Liver (tissue), 9 donors: ENCODE data around the gene FDX1. TPM values are rescaled to one million over a fixed set of nuclear protein-coding genes. Genes with fewer than 3 reads are reported as not detected.

ENCODE experiments used
- DNase-seq: peaks from one replicate; pipeline ENCODE4 v3.0.0-alpha.2; 2017; ENCODE audit warnings: low spot score
- H3K27ac ChIP-seq, 2 donors: one replicate each; pipeline ENCODE4 v1.7.0; 2013; ENCODE audit warnings: inconsistent platforms in 2 of 2, low read length in 2 of 2, control low read depth in 1 of 2, low read depth in 1 of 2, mild to moderate bottlenecking in 1 of 2
- H3K27me3 ChIP-seq, 4 donors: one replicate each; pipeline versions ENCODE4 v1.6.1 to v1.7.0; 2013; ENCODE audit warnings: low read length in 3 of 4, inconsistent platforms in 1 of 4, mild to moderate bottlenecking in 1 of 4, moderate library complexity in 1 of 4; ENCODE audit not compliant: control insufficient read depth in 4 of 4, insufficient read depth in 4 of 4
- H3K36me3 ChIP-seq, 4 donors: one replicate each; pipeline versions ENCODE4 v1.6.1 to v1.7.0; 2013; ENCODE audit warnings: low read length in 3 of 4, mild to moderate bottlenecking in 3 of 4, low read depth in 1 of 4, moderate library complexity in 1 of 4; ENCODE audit not compliant: control insufficient read depth in 4 of 4, insufficient read depth in 3 of 4
- H3K4me1 ChIP-seq, 4 donors: one replicate each; pipeline versions ENCODE4 v1.6.1 to v1.7.0; 2013; ENCODE audit warnings: low read length in 3 of 4, mild to moderate bottlenecking in 3 of 4, moderate library complexity in 1 of 4; ENCODE audit not compliant: control insufficient read depth in 4 of 4, insufficient read depth in 4 of 4
- H3K4me3 ChIP-seq, 3 donors: one replicate each; pipeline versions ENCODE4 v1.6.1 to v1.7.0; 2013; ENCODE audit warnings: low read length in 3 of 3, control low read depth in 1 of 3, low read depth in 1 of 3, mild to moderate bottlenecking in 1 of 3
- H3K9ac ChIP-seq, 2 donors: one replicate each; pipeline ENCODE4 v1.7.0; 2013; ENCODE audit warnings: low read length in 2 of 2, mild to moderate bottlenecking in 2 of 2, moderate library complexity in 2 of 2, control low read depth in 1 of 2, low read depth in 1 of 2
- H3K9me3 ChIP-seq, 4 donors: one replicate each; pipeline versions ENCODE4 v1.6.1 to v1.7.0; 2013; ENCODE audit warnings: low read length in 3 of 4; ENCODE audit not compliant: control insufficient read depth in 4 of 4
- ATF3 ChIP-seq: IDR thresholded peaks from 2 replicates; pipeline ENCODE4 v1.6.1; 2016; ENCODE audit warnings: antibody characterized with exemption
- CTCF ChIP-seq: fragments of 150-350 bp; IDR thresholded peaks from 2 replicates; pipeline ENCODE4 v1.5.1; 2017; ENCODE audit warnings: improper control_type of control experiment, low read depth, low read length; ENCODE audit not compliant: missing input control
- EGR1 ChIP-seq, 2 donors: IDR thresholded peaks; 2 replicates each; pipeline ENCODE4 v1.6.1; 2016 to 2018; ENCODE audit warnings: antibody characterized with exemption in 2 of 2, low read depth in 2 of 2
- FOXA1 ChIP-seq: IDR thresholded peaks from 2 replicates; pipeline ENCODE4 v1.6.1; 2016; ENCODE audit warnings: antibody characterized with exemption
- FOXA2 ChIP-seq: IDR thresholded peaks from 2 replicates; pipeline ENCODE4 v1.6.1; 2016; ENCODE audit warnings: antibody characterized with exemption
- GABPA ChIP-seq, 2 donors: IDR thresholded peaks in 1 of 2; conservative IDR thresholded peaks in 1 of 2; 2 replicates each; pipeline ENCODE4 v1.6.1; 2016; ENCODE audit warnings: antibody characterized with exemption in 2 of 2, mild to moderate bottlenecking in 1 of 2, moderate library complexity in 1 of 2
- HNF4A ChIP-seq, 2 donors: conservative IDR thresholded peaks; 2 replicates each; pipeline ENCODE4 v1.6.1; 2016; ENCODE audit warnings: antibody characterized with exemption in 2 of 2, mild to moderate bottlenecking in 2 of 2
- HNF4G ChIP-seq: IDR thresholded peaks from 2 replicates; pipeline ENCODE4 v1.6.1; 2016; ENCODE audit warnings: antibody characterized with exemption
- JUND ChIP-seq, 2 donors: IDR thresholded peaks; 2 replicates each; pipeline ENCODE4 v1.6.1; 2016; ENCODE audit warnings: antibody characterized with exemption in 2 of 2
- MAX ChIP-seq: IDR thresholded peaks from 2 replicates; pipeline ENCODE4 v1.6.1; 2016; ENCODE audit warnings: antibody characterized with exemption
- NR2F2 ChIP-seq: IDR thresholded peaks from 2 replicates; pipeline ENCODE4 v1.6.1; 2016; ENCODE audit warnings: antibody characterized with exemption
- RAD21 ChIP-seq, 2 donors: IDR thresholded peaks; 2 replicates each; pipeline ENCODE4 v1.6.1; 2016; ENCODE audit warnings: antibody characterized with exemption in 2 of 2, mild to moderate bottlenecking in 2 of 2
- REST ChIP-seq: IDR thresholded peaks from 2 replicates; pipeline ENCODE4 v1.6.1; 2016; ENCODE audit warnings: antibody characterized with exemption, mild to moderate bottlenecking
- RXRA ChIP-seq, 2 donors: IDR thresholded peaks; 2 replicates each; pipeline ENCODE4 v1.6.1; 2017 to 2018; ENCODE audit warnings: antibody characterized with exemption in 2 of 2, mild to moderate bottlenecking in 1 of 2
- SP1 ChIP-seq: IDR thresholded peaks from 2 replicates; pipeline ENCODE4 v1.6.1; 2018; ENCODE audit warnings: antibody characterized with exemption, mild to moderate bottlenecking
- TAF1 ChIP-seq: conservative IDR thresholded peaks from 2 replicates; pipeline ENCODE4 v1.6.1; 2016; ENCODE audit warnings: antibody characterized with exemption, mild to moderate bottlenecking
- YY1 ChIP-seq: IDR thresholded peaks from 2 replicates; pipeline ENCODE4 v1.6.1; 2016; ENCODE audit warnings: antibody characterized with exemption, mild to moderate bottlenecking
- ZBTB33 ChIP-seq: IDR thresholded peaks from 2 replicates; pipeline ENCODE4 v1.6.1; 2016; ENCODE audit warnings: antibody characterized with exemption
- WGBS: extraction: QIAGEN DNeasy Blood & Tissue Kit; methylation state at CpG from one replicate; pipeline ENCODE4 v1.1.7; 2013; 5-methylcytosine and 5-hydroxymethylcytosine counted together
- polyA plus RNA-seq, 2 donors: library from polyadenylated mRNA; stranded (reverse) in 1 of 2; unstranded in 1 of 2; fragments of 200-250 nt in 1 of 2; fragments of >200 nt in 1 of 2; fragmentation: Nextera tagmentation in 1 of 2; extraction: Ambion mirVana in 1 of 2; gene quantifications; one replicate each; pipeline versions ENCODE4 v1.2.1 to v1.2.3, GENCODE V29; 2013 to 2015
- total RNA-seq, 2 donors: library from RNA; depleted of rRNA; stranded (reverse); fragments of >200 nt; gene quantifications; one replicate each; pipeline ENCODE4 v1.2.3, GENCODE V29; 2014
- donor health status: healthy.
- donor health status: healthy.
- donor health status: healthy.
- donor health status: healthy.
- donor health status: healthy.

The FDX1 gene
- total and polyA plus RNA-seq, 4 donors, result 6.8 to 28.8 (median 17.1) TPM

- no peak for DNase-seq
- Histone ChIP-seq H3K36me3 (no peaks in the 10 kb centered on the region), H3K4me1 (no peaks in the 10 kb centered on the region), H3K27ac (no peak overlapping the region), H3K9me3 (no peaks in the 10 kb centered on the region), H3K27me3 (no peaks in the 10 kb centered on the region), H3K9ac (no peak overlapping the region), H3K4me3 (no peak overlapping the region)
- WGBS, result 91% methylated on average over 5 of the region's 5 CpGs
- TF ChIP-seq CTCF (no peak), EGR1 (IDR thresholded peaks at IDR 0.05; ENCODE audit: low read depth in 2 of 2) (no peak), NR2F2 (no peak), FOXA1 (no peak), RXRA (IDR thresholded peaks at IDR 0.05) (no peak), ATF3 (no peak), FOXA2 (no peak), ZBTB33 (no peak)
These were observed 22.4 kb upstream of the FDX1 start for GRCh38 chr11:110407315-110407714.

GRCh38 chr11:110409174-110409573, 20.6 kb upstream of the FDX1 start:
- 16% methylated on average over 3 of the region's 3 CpGs for WGBS
- TF ChIP-seq EGR1 (IDR thresholded peaks at IDR 0.05; ENCODE audit: low read depth in 2 of 2) (no peak), HNF4A (conservative IDR thresholded peaks at IDR 0.05) (peak; percentile 19 to 23), RXRA (IDR thresholded peaks at IDR 0.05) (peak in 1 of 2 donors; percentile 17), GABPA (IDR thresholded peaks at IDR 0.05 in 1 of 2, conservative IDR thresholded peaks at IDR 0.05 in 1 of 2) (no peak), MAX (no peak)

GRCh38 chr11:110410651-110411050, 19.1 kb upstream of the FDX1 start:
- no peak for DNase-seq
- Histone ChIP-seq H3K9ac (no peak overlapping the region), H3K27me3 (no peaks in the 10 kb centered on the region), H3K36me3 (no peaks in the 10 kb centered on the region), H3K4me3 (no peak overlapping the region), H3K27ac (no peak overlapping the region), H3K4me1 (no peaks in the 10 kb centered on the region), H3K9me3 (no peaks in the 10 kb centered on the region)
- 96% methylated on average over 1 of the region's 1 CpG for WGBS
- TF ChIP-seq GABPA (IDR thresholded peaks at IDR 0.05 in 1 of 2, conservative IDR thresholded peaks at IDR 0.05 in 1 of 2), result no peak
- no peak for TF ChIP-seq REST
- TF ChIP-seq TAF1, result no peak
- no peak for TF ChIP-seq RAD21 (IDR thresholded peaks at IDR 0.05)
- no peak for TF ChIP-seq HNF4G
- TF ChIP-seq JUND (IDR thresholded peaks at IDR 0.05), result no peak
- TF ChIP-seq SP1, result no peak
- TF ChIP-seq RXRA (IDR thresholded peaks at IDR 0.05), result no peak
- TF ChIP-seq FOXA2, result no peak
- no peak for TF ChIP-seq HNF4A (conservative IDR thresholded peaks at IDR 0.05)
- no peak for TF ChIP-seq FOXA1
- TF ChIP-seq YY1, result no peak
- no peak for TF ChIP-seq CTCF
- TF ChIP-seq ATF3, result no peak

More at GRCh38 chr11:110409174-110409573, 20.6 kb upstream of the FDX1 start:
- no peaks in the 10 kb centered on the region for H3K4me1 ChIP-seq
- H3K9ac ChIP-seq, result no peak overlapping the region
- no peak for DNase-seq
- no peak overlapping the region for H3K4me3 ChIP-seq
- no peaks in the 10 kb centered on the region for H3K9me3 ChIP-seq
- H3K27me3 ChIP-seq, result no peaks in the 10 kb centered on the region
- no peak overlapping the region for H3K27ac ChIP-seq
- no peaks in the 10 kb centered on the region for H3K36me3 ChIP-seq
